LHCN-M2 (cell line): ENCODE results near the gene MEGF11. TPM values are rescaled to one million over a fixed set of nuclear protein-coding genes. Genes with fewer than 3 reads are reported as not detected.

Experiments
- DNase-seq: peaks from one replicate; pipeline ENCODE4 v3.0.0-alpha.2; 2012; ENCODE audit warnings: low read depth
- total RNA-seq: library from RNA; depleted of rRNA; stranded (reverse); fragments of >200 nt; gene quantifications from 2 replicates; pipeline ENCODE4 v1.2.3, GENCODE V29; 2014

Gene MEGF11
- total RNA-seq, 1 experiment from 2014 or later: not detected

- DNase-seq: no peak
Measured at GRCh38 chr15:66219339-66219738, 34.2 kb downstream of the MEGF11 start.

DNA sequence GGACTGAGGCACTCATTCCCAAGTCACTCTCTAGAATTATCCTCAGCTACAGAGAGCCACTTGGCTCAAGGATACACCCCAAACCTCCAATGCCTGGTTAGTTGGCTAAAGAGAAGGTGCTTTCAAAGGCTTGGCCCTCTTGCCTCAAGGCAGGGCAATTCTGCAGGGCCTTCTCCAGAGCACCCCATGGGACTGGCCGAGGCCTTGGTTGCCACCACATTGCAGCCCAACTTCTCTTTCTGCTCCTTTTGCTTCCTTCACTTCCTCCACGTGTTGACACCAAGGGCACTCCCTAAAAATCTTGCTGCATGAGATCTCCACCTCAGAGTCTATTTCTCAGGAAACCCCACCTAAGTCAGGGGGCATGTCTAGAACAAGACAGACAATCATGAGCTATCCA, 36.7 kb downstream of the MEGF11 start:
- DNase-seq: no peak

DNA sequence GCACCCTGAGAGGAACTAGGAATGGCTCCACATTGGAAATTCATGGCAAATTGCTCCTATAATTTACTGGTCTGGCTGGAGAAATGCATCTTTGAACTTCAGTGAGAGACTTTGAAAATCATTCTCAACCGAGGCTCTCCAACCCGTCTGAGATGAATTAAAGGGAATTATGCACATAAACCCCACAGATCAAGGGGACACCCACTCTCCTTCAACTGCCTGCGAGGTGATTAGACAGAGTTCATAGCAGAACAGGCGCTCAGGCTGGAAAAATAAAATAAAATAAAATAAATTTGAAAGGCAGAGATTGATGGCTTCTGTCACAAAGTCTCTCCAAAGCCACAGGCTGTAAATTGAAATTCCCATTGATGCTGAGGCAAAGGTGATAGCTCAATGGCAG, 37.7 kb downstream of the MEGF11 start:
- DNase-seq: no peak

DNA sequence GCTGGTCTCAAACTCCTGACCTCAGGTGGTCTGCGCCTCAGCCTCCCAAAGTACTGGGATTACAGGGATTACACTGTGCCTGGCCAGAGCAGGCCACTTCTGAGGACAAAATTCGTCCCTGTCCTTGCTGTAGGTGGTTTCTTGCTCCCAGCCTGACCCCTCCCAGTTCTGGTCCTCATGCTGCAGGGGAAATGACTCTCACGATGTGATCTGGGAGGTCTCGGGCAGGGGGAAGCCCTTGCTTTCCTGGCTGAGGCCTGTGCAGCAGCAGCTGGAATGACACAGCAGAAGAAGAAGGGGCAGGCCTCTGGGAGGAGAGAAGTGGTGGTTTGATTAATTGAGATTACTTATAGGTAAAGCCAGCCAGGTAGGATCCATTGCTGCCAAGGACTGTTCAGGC, 39.3 kb downstream of the MEGF11 start:
- no peak for DNase-seq

DNA sequence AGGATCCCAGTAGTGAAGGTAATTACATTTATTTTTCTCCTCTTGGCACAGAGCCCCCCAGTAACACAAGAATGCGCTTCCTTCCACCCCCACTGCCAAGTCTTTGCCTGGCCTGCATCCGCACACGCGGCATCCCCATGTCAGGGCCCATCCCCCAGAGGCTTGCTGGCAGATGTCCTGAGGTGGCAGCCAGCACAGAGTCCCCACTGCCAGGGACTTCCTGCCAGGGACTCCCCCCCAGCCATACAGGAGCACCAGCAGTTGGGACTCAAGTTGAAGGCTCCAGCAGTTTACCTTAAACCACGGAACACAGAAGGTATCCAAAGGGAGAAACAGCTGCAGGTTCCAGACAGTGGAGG, 41.0 kb downstream of the MEGF11 start:
- no peak for DNase-seq

DNA sequence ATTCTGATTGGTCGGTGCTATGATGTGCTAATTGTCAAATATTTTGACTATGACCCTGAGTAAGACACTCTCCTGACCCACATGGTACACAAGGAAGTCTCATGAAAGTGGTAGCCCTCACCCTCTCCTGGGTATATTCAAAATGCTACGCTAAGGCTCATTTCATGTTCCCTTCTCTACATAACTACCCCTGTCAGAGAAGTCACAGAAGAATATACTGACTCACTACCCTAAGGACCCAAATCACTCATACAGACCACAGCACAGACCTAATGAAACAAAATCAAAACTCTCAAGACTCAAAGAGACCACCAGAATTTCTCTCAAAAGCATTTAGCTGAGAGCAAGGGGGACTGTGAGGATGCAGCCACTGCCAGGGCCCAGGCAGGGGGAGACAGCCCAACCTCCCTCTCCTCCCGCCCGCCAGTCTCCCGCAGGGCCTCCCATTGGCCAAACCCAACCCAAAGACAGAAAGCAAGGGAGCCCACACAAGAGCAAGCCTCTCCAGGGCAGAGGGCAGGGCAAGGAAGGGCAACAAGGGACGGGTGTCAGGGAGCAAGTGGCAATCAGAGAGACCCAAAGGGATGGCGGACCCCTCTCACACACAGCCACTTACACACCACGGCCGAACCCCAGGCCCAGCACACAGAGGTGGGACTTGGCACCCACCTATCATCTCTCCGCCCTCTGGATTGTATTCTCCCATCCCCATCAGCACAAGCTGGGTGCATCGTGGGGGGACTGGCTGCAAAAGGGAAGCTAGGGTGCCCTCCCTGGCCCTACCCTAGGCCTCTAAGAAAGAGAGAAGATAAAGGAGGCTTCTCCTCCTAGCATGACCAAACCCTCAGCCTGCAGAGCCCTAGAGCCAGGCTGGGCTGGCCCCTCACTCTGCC, 41.6 kb downstream of the MEGF11 start:
- no peak for DNase-seq

DNA sequence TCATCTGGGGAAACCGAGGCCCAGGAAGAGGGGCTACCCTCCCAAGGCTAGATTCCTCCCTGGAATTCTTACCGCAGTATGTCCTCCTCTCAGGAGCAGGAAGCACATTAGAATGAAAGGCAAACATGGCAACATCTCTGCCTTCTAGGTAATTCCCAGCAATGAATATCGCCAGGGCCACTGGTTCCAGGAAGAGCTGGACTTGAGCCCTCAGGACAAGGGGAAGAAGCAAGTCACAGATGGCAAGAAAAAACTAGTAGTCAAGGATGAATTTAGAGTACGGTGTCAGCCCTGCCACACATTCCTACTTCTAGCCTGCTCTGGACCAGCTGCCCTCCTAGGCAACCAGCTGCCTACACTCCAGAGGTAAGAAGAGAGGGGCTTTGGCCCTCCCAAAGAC, 42.9 kb downstream of the MEGF11 start:
- DNase-seq: no peak

DNA sequence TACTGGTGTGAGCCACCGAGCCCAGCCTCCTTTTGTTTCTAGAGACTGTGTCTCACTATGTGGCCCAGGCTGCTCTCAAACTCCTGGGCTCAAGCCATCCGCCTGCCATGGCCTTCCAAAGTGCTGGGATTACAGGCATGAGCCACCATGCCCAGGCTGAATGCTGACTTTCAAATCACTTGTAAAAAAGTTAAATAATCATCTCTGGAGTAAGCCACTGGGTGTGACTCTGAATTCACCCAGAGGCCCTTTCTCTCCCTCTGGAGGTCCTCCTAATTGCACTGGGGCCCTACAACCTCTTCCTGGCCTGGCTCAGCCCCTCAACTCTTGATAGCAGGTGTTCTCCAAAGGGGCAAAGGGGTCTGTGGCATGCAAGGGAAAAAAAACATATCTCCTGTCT, 54.8 kb downstream of the MEGF11 start:
- DNase-seq: no peak

GRCh38 chr15:66196602-66197001, 56.9 kb downstream of the MEGF11 start:
- peak; percentile 5 for DNase-seq

GRCh38 chr15:66195621-66196230, 57.8 kb downstream of the MEGF11 start:
- DNase-seq: no peak

DNA sequence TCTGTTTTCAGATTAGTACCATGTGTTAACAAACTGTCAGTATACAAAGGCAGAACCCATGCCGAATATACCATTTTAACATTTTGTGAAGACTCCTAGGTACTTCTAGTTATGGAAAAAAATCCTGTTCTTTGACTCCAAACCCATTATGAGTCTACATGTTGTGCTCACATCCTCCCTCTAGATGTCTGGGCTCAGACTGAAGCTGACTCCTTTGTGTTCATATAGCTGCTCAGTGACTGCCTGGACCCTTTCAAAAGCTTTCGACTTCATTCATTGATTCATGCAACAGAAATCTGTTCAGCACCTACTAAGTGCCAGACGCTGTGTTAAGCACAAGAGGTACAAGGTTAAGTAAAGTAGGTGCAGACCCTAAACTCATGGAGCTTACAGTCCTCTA, 60.5 kb downstream of the MEGF11 start:
- DNase-seq: peak; percentile 1

DNA sequence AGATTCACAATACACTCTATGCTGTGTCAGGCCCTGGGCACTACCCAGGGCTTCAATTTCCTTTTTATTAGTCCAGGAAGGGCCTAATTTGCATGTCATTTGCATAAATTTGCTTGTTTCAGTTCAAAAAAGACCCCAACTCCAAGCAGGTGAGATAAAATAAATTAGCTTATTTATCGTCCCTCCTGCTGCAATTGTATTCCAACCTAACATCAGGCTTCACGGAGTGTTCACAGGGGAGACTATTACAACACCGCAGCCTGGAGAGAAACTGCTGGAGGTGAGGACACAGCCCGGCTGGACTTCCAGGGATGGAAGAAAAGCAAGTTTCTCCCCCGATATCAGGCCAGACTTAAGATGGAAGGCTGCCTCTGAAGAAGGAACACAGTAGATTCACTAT, 62.8 kb downstream of the MEGF11 start:
- DNase-seq: no peak

GRCh38 chr15:66189291-66189690, 64.3 kb downstream of the MEGF11 start:
- no peak for DNase-seq

DNA sequence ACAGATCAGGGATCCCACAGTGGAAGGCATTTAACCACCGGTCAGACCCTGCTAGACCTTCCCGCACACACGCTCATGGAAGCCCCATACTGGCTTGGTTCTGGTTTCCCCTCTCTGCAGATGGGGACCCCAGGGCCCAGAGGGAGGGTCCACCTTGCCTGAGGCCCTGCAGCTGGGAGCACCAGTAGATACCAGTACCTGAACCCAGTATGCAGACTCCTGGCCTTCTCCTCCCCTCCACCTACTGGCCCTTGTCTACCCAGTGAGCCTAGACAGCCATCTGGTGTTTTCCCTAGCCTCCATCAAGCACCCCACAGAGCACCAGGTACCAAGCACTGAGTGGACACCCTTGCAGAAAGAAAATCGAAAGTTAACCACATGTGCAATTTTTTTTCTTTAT, 65.1 kb downstream of the MEGF11 start:
- DNase-seq: no peak

- no peak for DNase-seq
Measured at GRCh38 chr15:66187271-66187670, 66.3 kb downstream of the MEGF11 start.

DNA sequence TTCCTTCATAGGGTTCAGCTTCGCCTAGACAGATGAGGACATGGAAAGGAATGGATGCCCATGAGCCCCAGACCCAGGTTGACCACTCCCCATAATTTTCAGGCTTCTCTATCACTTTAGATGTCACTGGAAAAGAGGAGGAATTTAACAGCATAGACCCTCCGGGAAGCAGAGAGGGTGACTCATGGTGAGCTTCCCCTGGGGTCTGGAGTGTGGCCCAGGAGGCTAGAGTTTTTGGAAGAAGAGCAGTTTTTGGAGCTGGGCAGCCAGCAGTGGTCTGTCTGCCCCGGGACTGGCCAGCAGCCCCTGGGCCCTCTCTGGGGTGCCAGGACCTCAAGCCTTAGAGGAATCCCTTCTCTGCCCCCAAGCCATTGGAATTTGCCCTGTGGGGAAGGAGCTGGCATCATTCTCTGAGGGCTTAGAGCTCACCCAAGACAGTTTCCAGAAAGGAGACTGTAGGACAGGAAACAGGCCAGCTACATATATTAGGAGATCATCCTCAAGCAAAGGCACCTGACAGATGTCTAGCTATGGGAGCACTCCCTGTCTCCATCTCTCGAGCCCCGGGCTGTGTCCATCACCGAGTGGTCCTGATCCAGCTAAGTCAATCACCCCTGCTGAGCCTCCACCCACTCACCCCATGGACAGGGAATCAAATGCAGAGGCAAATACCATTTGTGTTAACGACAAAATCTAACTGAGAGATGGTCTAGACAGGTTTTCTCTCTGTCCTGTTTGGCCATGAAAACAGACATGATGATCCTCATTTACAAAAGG, 67.3 kb downstream of the MEGF11 start:
- no peak for DNase-seq

- no peak for DNase-seq
Measured at GRCh38 chr15:66184936-66185790, 68.4 kb downstream of the MEGF11 start.

GRCh38 chr15:66184492-66184891, 69.1 kb downstream of the MEGF11 start:
- no peak for DNase-seq

- no peak for DNase-seq
Measured at GRCh38 chr15:66180531-66181097, 72.9 kb downstream of the MEGF11 start.

- no peak for DNase-seq
Measured at GRCh38 chr15:66178531-66178910, 75.0 kb downstream of the MEGF11 start.

DNA sequence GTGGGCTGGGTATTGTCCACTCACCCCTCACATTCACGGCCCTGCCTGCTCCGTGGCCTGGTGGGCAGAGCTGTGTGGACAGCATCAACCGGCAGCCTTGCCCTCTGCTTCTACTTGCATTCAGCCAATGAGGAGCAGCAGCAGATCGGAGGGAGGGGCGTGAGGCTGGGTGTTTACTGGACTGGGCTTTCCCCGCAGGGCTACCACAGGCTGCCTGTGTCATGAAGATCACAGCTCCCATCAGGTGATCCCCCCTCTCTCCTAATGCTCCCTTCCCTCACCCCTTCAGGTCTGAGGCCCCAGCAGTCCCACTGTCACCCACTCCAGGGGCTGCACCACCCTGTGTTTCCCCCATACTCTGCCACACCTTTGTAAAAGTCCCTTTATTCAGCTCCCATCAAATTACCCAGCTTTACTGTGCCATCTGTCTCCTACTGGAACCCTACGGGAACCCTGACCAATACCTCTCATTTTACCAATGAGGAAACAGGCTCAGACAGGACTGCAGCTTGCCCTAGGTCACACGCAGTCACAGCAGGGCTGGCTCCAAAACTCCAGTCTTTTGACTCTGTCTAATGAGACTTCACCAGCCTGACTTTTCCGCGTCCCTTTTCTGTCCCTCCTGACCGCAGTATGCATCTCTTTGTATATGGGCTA, 81.1 kb downstream of the MEGF11 start:
- no peak for DNase-seq
